Stimulated activated CD8-positive, alpha-beta memory T cell treated with anti-CD3 and anti-CD28 coated beads, Interleukin-4, amount 100 ng/mL, for 1 hour (primary cell): ENCODE measurements around the gene PPP3R2.

ENCODE experiments used
- DNase-seq, 2 donors: peaks; one replicate each; pipeline ENCODE4 v3.0.0-alpha.2; 2020; ENCODE audit warnings: low read depth in 2 of 2, low spot score in 1 of 2

PPP3R2 gene, protein sequence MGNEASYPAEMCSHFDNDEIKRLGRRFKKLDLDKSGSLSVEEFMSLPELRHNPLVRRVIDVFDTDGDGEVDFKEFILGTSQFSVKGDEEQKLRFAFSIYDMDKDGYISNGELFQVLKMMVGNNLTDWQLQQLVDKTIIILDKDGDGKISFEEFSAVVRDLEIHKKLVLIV

DNA sequence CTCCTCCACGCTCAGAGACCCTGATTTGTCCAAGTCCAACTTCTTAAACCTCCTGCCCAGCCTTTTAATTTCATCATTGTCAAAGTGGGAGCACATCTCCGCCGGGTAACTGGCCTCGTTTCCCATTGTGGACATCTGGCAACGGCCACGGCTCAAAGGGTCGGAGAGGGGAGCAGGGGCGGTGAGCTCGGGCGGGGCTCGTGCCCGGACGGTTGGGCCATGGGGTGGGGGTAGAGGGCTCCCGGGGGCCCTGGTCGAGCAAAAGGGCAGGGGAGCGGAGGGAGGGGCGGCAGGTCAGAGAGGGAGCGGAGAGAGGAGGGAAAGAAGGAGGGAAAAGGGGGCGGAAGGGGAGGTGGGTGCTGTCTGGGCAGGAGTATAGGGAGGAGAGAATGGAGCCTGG is at the start of gene PPP3R2:
TSS of gene PPP3R2 (minus strand) at position 174 of the 400 bp plus-strand sequence. CDS start at position 126, 48 bp downstream.
- no peak for DNase-seq

GRCh38 chr9:101639785-101640665 is 45.3 kb upstream of the PPP3R2 start:
- no peak for DNase-seq

- no peak for DNase-seq
Observed at GRCh38 chr9:101639311-101639710, 44.5 kb upstream of the PPP3R2 start.

GRCh38 chr9:101636247-101636646 is 41.5 kb upstream of the PPP3R2 start:
- no peak for DNase-seq

DNA sequence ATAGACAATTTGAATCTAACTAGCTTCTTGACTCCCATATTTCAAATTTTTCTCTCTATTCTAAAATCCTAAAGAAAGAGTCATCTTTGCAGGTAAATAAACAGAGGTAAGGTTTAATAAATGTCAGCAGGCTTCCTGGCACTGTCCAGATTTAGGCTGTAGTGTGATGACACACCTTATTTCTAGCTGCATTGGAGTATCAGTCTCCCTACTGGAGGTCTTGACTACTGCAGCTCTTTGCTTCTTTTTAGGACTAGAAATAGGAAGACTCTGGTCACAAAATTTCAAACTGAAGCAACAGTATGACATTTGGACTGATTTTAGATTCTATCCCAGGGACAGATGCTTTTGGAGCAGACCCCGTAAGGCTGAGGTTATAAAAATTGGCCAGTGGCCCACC is 40.7 kb upstream of the PPP3R2 start:
- no peak for DNase-seq

- DNase-seq: no peak
Observed at GRCh38 chr9:101634741-101635409, 40.1 kb upstream of the PPP3R2 start.

- no peak for DNase-seq
Observed at GRCh38 chr9:101632611-101633010, 37.8 kb upstream of the PPP3R2 start.

GRCh38 chr9:101631892-101632291 is 37.1 kb upstream of the PPP3R2 start:
- DNase-seq: no peak

- no peak for DNase-seq
Observed at GRCh38 chr9:101629636-101630035, 34.9 kb upstream of the PPP3R2 start.

DNA sequence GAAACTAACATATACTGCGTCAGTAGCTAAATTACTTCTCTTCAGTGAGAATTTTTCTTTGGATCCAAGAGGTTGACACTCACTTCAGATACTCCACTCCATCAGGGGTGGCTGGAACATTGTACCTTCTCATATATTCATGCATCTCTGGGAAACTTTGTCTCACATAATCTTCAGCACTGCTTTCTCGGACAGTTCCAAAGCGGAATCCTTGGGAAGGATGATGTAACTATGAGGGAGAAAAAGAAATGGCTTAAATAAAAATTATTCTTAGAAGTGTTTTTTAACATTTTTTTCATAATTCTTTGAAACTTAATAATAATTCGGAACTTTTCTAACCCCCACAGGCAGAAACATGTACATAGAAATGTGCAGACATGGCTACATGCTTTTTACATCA is 33.4 kb upstream of the PPP3R2 start:
- DNase-seq: no peak

- no peak for DNase-seq
Observed at GRCh38 chr9:101626295-101626694, 31.5 kb upstream of the PPP3R2 start.

- no peak for DNase-seq
Observed at GRCh38 chr9:101625876-101626275, 31.1 kb upstream of the PPP3R2 start.

GRCh38 chr9:101620452-101620851 is 25.7 kb upstream of the PPP3R2 start:
- DNase-seq: no peak

- no peak for DNase-seq
Observed at GRCh38 chr9:101618698-101619097, 23.9 kb upstream of the PPP3R2 start.

- DNase-seq: no peak
Observed at GRCh38 chr9:101605547-101605946, 10.8 kb upstream of the PPP3R2 start.

GRCh38 chr9:101604296-101604695 is 9.5 kb upstream of the PPP3R2 start:
- no peak for DNase-seq

- DNase-seq: no peak
Observed at GRCh38 chr9:101601904-101602765, 7.4 kb upstream of the PPP3R2 start.

- DNase-seq: no peak
Observed at GRCh38 chr9:101593345-101593744, 1.4 kb downstream of the PPP3R2 start.

- DNase-seq: no peak
Observed at GRCh38 chr9:101592788-101593187, 2.0 kb downstream of the PPP3R2 start.

DNA sequence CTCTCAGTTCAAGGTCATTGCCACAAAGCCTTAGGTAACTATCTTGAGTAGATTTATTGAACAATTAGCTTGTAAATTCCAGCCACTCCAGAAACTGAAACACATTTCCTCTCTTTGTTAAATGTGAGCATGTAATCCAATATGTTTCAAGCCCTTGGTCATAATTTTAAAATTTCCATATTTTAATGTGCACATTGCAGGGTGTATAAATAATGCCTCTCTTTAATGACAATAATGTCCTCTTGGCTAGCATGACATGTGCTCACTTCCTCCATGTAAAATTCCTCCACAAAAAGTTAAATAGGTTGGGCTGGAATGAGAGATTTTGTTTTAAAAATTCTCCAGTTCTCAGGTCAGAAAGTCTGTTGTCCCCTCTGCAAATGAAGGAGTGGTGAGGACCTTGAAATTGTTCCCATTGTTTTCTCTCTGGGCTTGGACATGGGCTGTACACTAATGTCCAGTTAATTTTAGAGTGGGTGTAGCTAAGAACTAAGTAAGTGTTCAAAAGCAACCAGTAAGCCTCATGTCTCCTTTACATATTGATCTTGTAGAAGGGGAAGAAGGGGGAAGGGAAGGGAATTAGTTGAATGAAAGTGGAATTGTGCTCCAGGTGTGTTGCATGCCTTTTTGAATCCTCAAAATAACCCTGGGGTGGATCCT is 2.9 kb downstream of the PPP3R2 start:
- no peak for DNase-seq

GRCh38 chr9:101590901-101591300 is 3.9 kb downstream of the PPP3R2 start:
- no peak for DNase-seq
